HepG2 (cell line): ENCODE results near the gene C1orf50. TPM values are rescaled to one million over a fixed set of nuclear protein-coding genes. Genes with fewer than 3 reads are reported as not detected.

Experiments
- ATF7-NPFF ChIP-seq: sonication (generic); formaldehyde crosslinking; IDR thresholded peaks from 2 replicates; pipeline ENCODE4 v1.8.1; 2023; ENCODE audit warnings: mild to moderate bottlenecking, low read depth, missing genetic modification reagents, moderate library complexity
- CTCF ChIP-seq: sonication (generic); formaldehyde crosslinking; IDR thresholded peaks from 2 replicates; pipeline ENCODE4 v1.5.0; 2020; ENCODE audit warnings: mild to moderate bottlenecking, missing genetic modification reagents, moderate library complexity
- DMAP1 ChIP-seq: IDR thresholded peaks from 2 replicates; pipeline ENCODE4 v1.6.1; 2016
- KAT7 ChIP-seq: IDR thresholded peaks from 2 replicates; pipeline ENCODE4 v1.6.1; 2018; ENCODE audit warnings: borderline replicate concordance, missing compliant biosample characterization
- KDM2A ChIP-seq: sonication (generic); formaldehyde crosslinking; IDR thresholded peaks from 2 replicates; pipeline ENCODE4 v1.4.0; 2020; ENCODE audit warnings: low read depth, missing genetic modification reagents, borderline replicate concordance
- LCORL ChIP-seq, 2 experiments: fragments of 450-650 bp in 1 of 2; sonication (generic) in 1 of 2; formaldehyde crosslinking in 1 of 2; IDR thresholded peaks; 2 replicates each; pipeline versions ENCODE4 v1.5.0 to v1.6.1; 2017 to 2020; ENCODE audit warnings: antibody characterized with exemption in 1 of 2, missing genetic modification reagents in 1 of 2
- MEIS1 ChIP-seq: sonication (generic); formaldehyde crosslinking; IDR thresholded peaks from 2 replicates; pipeline ENCODE4 v1.9.0; 2021; ENCODE audit warnings: mild to moderate bottlenecking, missing genetic modification reagents, moderate library complexity, borderline replicate concordance
- NPAS2 ChIP-seq: sonication (generic); formaldehyde crosslinking; IDR thresholded peaks from 2 replicates; pipeline ENCODE4 v1.8.0; 2022; ENCODE audit warnings: mild to moderate bottlenecking, missing genetic modification reagents, borderline replicate concordance
- POGK ChIP-seq: sonication (generic); formaldehyde crosslinking; conservative IDR thresholded peaks from 2 replicates; pipeline ENCODE4 v1.8.0; 2022; ENCODE audit warnings: mild to moderate bottlenecking, moderate library complexity, missing genetic modification reagents
- SAP130 ChIP-seq: IDR thresholded peaks from 2 replicates; pipeline ENCODE4 v1.6.1; 2016; ENCODE audit warnings: low read depth
- TRIM22 ChIP-seq: fragments of 450-650 bp; IDR thresholded peaks from 2 replicates; pipeline ENCODE4 v1.6.1; 2017
- ZBTB25 ChIP-seq: IDR thresholded peaks from 2 replicates; pipeline ENCODE4 v1.6.1; 2018; ENCODE audit warnings: missing genetic modification reagents
- ZFY ChIP-seq: sonication (generic); formaldehyde crosslinking; IDR thresholded peaks from 2 replicates; pipeline ENCODE4 v1.4.0; 2020; ENCODE audit warnings: missing genetic modification reagents
- ZNF136 ChIP-seq: sonication (generic); formaldehyde crosslinking; IDR thresholded peaks from 2 replicates; pipeline ENCODE4 v1.8.1; 2022; ENCODE audit warnings: low read depth, mild to moderate bottlenecking, moderate library complexity, missing genetic modification reagents
- ZNF276 ChIP-seq: sonication (generic); formaldehyde crosslinking; IDR thresholded peaks from 2 replicates; pipeline ENCODE4 v1.4.0; 2020; ENCODE audit warnings: mild to moderate bottlenecking, low read depth, missing genetic modification reagents
- ZNF30 ChIP-seq: sonication (generic); formaldehyde crosslinking; IDR thresholded peaks from 2 replicates; pipeline ENCODE4 v1.5.0; 2020; ENCODE audit warnings: mild to moderate bottlenecking, missing genetic modification reagents
- ZNF580 ChIP-seq: IDR thresholded peaks from 2 replicates; pipeline ENCODE4 v1.6.1; 2016; ENCODE audit warnings: low read depth, borderline replicate concordance
- ZNF747 ChIP-seq: sonication (generic); formaldehyde crosslinking; IDR thresholded peaks from 2 replicates; pipeline ENCODE4 v1.8.1; 2023; ENCODE audit warnings: missing genetic modification reagents, mild to moderate bottlenecking, borderline replicate concordance
- polyA plus RNA-seq, 8 experiments: library from polyadenylated mRNA; depleted of rRNA in 3 of 8; stranded (reverse) in 7 of 8; unstranded in 1 of 8; fragments of >200 nt; fragmentation: Illumina TruSeq in 4 of 8; extraction: Trizol in 4 of 8; gene quantifications; 2 replicates each; pipeline versions ENCODE4 v1.2.1 to v1.2.3, GENCODE V29; 2011 to 2016; ENCODE audit warnings: low read depth in 4 of 8, missing spikeins in 1 of 8, mixed read lengths in 1 of 8; ENCODE audit not compliant: insufficient read depth in 1 of 8
- total RNA-seq, 5 experiments: library from RNA; depleted of rRNA; stranded (reverse); fragments of >200 nt; fragmentation: Illumina TruSeq; extraction: Trizol; gene quantifications; 2 replicates each; pipeline ENCODE4 v1.2.3, GENCODE V29; 2016; ENCODE audit warnings: low read depth in 1 of 5

C1orf50 gene
- total and polyA plus RNA-seq, 2 of the 13 experiments (the other 11 are each of a cell fraction or from before 2014, with no cell fraction given), result 4.3 to 4.8 TPM

- peak; percentile 42; the same call in 1 of the 2 replicates for TF ChIP-seq KDM2A (CRISPR knock-in tag)
- TF ChIP-seq NPAS2 (CRISPR knock-in tag), result no peak
- no peak for TF ChIP-seq MEIS1 (CRISPR knock-in tag)
- TF ChIP-seq ZNF580 (CRISPR knock-in tag), result 0 out of 2 replicates have a peak, but pooled peaks have one; percentile 23
- no peak for TF ChIP-seq TRIM22
- TF ChIP-seq DMAP1 (CRISPR knock-in tag), result peak; percentile 80
- TF ChIP-seq ZBTB25 (CRISPR knock-in tag), result peak; percentile 14; the same call in 1 of the 2 replicates
- TF ChIP-seq ZFY (CRISPR knock-in tag), result peak; percentile 80
- TF ChIP-seq ZNF136, result peak; percentile 19; the same call in 1 of the 2 replicates
- TF ChIP-seq POGK (CRISPR knock-in tag), result peak; percentile 61
- peak; percentile 43 for TF ChIP-seq CTCF (CRISPR knock-in tag)
- TF ChIP-seq ZNF747 (CRISPR knock-in tag), result 0 out of 2 replicates have a peak, but pooled peaks have one; percentile 10
- peak; percentile 28; the same call in 1 of the 2 replicates for TF ChIP-seq KAT7
- 0 out of 2 replicates have a peak, but pooled peaks have one; percentile 36 for TF ChIP-seq ZNF276 (CRISPR knock-in tag)
- no peak for TF ChIP-seq LCORL (IDR thresholded peaks at IDR 0.05)
- TF ChIP-seq LCORL (CRISPR knock-in tag; IDR thresholded peaks at IDR 0.05), result 0 out of 2 replicates have a peak, but pooled peaks have one; percentile 16
- TF ChIP-seq SAP130 (CRISPR knock-in tag), result peak; percentile 57
- TF ChIP-seq ATF7-NPFF (CRISPR knock-in tag), result peak; percentile 55; the same call in 1 of the 2 replicates
- TF ChIP-seq ZNF30, result no peak
These were observed 49.8 kb downstream of the C1orf50 start, which contains the start of the genes ERMAP and SVBP (continued) for GRCh38 chr1:42816585-42817439.
